Left renal cortex interstitium (tissue), 4 donors: ENCODE measurements around the gene NMT1. TPM values are rescaled to one million over a fixed set of nuclear protein-coding genes. Genes with fewer than 3 reads are reported as not detected.
"Not testable (repeated sequence)": the region's sequence is repeated elsewhere in the genome, so short reads cannot be mapped to it uniquely, and the experiment has no call there.

Experiments
- DNase-seq, 4 donors: peaks; one replicate each; pipeline ENCODE4 v3.0.0-alpha.2; 2013; ENCODE audit warnings: low read depth in 4 of 4, low spot score in 2 of 4, missing footprints in 1 of 4
- polyA plus RNA-seq, 4 donors: library from polyadenylated mRNA; unstranded; fragments of 120-200 nt; gene quantifications; one replicate each; pipeline ENCODE4 v1.2.1, GENCODE V29; 2013; ENCODE audit not compliant: insufficient read length in 4 of 4

NMT1 gene
- polyA plus RNA-seq, 4 donors, result 70.3 to 95.5 (median 74.2) TPM

- DNase-seq, result no peak
Measured at GRCh38 chr17:45116434-45117016, 55.4 kb downstream of the NMT1 start.

DNA sequence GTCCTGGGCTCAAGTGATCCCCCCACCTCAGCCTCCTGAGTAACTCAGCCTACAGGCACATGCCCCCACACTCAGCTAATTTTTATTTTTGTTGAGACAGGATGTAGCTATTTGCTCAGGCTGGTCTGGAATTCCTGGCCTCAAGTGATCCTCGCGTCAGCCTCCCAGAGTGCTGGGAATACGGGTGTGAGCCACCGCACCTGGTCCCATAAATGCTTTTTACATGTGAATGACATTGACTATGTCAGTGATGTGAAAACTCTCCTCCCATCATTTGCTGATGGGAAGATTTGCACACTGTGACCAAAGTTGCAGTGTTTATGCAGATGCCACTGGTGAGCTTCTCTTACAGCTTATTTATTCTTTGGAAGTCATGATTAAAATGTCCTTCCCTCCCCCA is 56.2 kb downstream of the NMT1 start:
- DNase-seq, result no peak

DNA sequence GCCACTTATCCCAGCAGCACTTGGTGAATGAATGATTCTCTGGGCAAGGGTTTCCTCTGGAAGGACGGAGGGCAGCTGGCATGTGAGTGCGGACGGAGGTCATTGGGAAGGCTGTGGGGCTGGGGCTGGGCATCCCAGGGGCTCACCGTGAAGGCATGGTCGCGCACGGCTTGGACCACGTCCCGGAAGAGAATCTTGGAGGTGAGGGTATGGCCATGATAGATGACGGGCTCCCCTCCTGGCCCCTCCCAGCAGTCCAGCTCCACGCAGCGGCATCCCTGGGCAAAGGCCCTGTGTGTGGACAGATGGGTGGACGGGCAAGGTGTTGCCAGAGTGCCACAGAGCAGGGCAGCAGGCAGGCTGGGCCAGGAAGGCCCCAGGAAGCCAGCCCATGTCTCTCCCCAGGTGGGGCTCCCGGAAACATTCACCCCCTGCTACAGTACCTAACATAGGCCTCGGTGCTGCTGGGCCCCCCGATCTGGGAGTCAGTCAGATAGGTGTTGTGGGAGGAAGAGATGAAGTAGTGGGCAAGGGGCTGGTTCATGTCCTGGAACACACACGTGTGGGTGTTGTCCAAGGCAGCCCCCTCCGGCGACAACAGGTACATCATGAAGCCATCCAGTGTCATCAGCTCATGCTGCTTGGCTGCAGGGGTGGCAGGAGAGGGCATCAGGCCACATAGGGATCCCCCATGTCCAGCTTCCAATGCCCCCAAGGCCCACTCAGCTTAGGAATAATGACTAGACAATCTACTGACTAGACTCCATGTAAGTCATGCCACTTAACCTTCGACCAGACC is 56.9 kb downstream of the NMT1 start:
- DNase-seq, result no peak

GRCh38 chr17:45118691-45119090 is 57.6 kb downstream of the NMT1 start:
- DNase-seq, result no peak

- no peak for DNase-seq
Measured at GRCh38 chr17:45119964-45120363, 58.8 kb downstream of the NMT1 start.

DNA sequence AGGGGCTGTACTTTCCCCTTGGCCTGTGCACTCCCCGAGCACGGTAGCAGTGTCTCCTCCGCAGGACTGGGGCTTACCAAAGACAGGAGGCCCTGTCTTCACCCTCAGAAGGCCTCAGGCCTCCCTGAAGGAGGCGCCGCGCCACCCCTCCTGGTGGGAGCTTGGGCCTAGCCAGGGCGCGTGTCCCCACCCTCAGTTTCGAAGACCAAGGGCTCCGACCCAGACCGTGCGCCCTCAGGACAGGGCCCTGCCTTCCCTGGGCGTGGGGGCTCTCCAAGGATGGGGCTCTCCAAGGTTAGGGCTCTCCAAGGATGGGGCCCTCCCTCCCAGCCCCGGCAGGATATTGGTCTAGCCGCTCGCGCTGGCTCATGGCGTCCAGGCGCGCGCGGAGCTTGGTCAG is 59.4 kb downstream of the NMT1 start:
- no peak for DNase-seq

DNA sequence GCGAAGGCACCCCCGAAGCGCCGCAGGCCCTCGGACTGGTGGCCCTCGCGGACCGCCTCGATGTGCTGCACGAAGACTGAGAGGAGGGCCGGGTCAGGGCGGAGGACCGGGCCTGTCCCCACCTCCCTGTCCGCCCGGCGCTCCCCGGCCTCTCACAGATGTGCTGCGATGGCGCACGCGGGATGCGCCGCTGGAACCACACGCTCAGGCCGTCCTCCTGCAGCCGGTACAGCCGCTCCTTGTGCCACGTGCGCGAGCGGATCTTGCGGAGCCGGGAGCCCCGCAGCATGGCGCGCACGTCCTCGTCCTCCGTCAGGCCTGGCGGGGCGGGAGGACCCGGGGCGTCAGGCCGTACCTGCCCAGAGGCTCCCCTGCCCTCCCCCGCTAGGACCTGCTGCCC is 59.9 kb downstream of the NMT1 start:
- DNase-seq, result no peak

DNA sequence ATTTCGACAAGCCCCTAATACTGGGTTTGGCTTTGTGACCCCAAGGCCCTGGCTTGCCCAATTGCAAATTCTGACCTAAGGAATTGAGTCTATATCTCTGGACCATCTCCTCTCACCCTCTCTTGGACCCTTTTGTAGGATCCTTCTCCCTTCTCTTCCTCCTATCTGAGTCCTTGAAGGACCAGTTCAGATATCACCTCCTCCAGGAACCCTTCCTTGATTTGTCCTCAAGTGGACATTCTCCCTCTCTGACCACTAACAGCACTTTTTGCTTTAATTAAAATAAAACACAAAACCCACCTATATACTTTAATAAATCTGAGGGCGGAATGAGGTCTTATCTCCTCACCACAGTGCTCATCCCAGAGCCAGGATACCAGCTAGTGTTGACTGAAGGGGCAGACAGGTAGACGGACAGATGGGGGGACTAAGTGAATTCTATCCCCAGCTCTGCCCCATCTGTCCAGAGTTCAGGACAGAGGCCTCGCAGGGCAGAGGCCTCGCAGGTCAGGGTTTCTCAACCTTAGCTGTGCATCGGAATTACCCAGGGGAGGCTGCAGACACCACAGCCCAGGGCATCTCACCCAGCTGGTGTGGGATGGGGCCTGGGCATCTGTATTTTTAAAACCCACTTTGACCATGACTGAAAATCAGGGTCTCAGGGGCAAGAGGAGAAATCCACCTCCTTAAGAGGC is 62.1 kb downstream of the NMT1 start:
- DNase-seq, result no peak

GRCh38 chr17:45123930-45124796 is 63.0 kb downstream of the NMT1 start:
- no peak for DNase-seq

DNA sequence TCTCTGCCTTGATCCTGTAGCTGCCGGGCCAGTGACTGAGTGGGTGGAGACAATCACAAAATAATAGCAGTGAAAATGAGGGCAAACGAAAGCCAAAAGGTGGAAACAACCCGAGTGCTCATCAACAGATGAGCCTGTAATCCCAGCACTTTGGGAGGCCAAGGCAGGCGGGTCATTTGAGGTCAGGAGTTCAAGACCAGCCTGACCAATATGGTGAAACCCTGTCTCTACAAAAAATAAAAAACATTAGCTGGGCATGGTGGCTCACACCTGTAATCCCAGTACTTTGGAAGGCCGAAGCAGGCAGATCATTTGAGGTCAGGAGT is 63.6 kb downstream of the NMT1 start:
- DNase-seq, result not testable (repeated sequence)

DNA sequence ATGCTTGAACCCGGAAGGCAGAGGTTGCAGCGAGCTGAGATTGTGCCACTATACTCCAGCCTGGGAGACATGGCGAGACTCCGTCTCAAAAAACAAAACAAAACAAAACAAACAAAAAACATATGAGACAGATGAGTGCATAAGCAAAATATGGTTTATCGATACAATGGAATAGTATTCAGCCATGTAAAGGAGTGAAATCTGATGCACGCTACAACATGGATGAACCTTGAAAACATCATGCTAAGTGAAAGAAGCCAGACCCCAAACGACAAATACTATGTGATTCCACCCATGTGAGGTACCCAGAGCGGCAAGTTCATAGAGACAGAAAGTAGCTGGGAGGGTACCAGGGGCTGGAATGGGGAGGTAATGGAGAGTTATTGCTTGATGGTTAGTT is 64.4 kb downstream of the NMT1 start:
- DNase-seq, result no peak

DNA sequence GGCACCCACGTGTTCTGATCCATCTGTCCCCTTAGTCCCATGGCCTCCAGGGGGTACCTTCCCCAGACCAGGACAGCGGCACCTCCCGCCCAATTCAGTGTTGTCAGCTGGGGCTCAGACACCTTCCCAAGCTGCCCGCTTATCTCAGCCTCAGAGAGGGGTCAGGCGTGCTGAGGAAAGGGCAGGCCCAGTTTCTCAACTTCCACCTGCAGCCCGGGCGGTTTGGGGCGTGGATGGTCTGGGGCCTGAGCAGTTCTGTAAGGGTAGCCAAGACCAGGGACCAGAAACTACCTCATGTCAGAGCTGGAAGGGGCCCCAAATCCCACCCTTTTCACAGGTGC is 66.1 kb downstream of the NMT1 start:
- DNase-seq, result no peak

- no peak for DNase-seq
Measured at GRCh38 chr17:45127548-45128300, 66.6 kb downstream of the NMT1 start.

- no peak for DNase-seq
Measured at GRCh38 chr17:45128331-45128730, 67.2 kb downstream of the NMT1 start.

GRCh38 chr17:45128989-45129388 is 67.9 kb downstream of the NMT1 start:
- no peak for DNase-seq

DNA sequence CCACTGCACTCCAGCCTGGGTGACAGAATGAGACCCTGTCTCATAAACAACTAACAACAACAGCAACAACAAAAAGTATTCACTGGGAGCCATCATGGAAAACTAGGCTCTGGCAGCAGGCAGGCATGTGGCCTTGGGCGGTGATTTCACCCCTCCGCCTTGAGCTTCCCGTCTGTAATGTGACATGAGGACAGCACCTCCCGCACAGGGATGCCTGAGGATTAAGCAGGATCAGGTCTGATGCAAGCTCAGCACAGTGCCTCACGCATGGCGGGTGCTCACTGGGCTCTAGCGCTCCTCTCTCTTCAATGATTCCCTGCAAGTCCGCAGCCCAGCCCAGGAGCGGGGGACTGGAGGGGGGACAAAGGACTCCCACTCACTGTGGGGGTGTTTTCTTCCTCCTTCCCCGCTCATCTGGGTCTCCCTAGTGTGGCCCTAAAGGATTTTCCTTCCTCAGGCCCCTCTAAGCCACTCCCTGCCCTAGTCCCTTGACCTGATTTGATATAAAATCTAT is 68.4 kb downstream of the NMT1 start:
- no peak for DNase-seq

GRCh38 chr17:45129940-45130680 is 69.0 kb downstream of the NMT1 start:
- DNase-seq, result no peak

GRCh38 chr17:45130681-45131615 is 69.8 kb downstream of the NMT1 start:
- no peak for DNase-seq
